GM12892 (cell line): Measurements from ENCODE around the gene SLC39A1.
"Not testable (repeated sequence)": the region's sequence is repeated elsewhere in the genome, so short reads cannot be mapped to it uniquely, and the experiment has no call there.

Experiments
- DNase-seq: peaks from one replicate; pipeline ENCODE4 v3.0.0; 2011; ENCODE audit not compliant: insufficient read length
- FAIRE-seq: peaks from 2 replicates; lab custom pipeline; 2011; peaks lifted over from hg19 to GRCh38; lab: Jason Lieb, UNC
- POLR2A ChIP-seq: IDR thresholded peaks from 2 replicates; pipeline ENCODE4 v1.6.1; 2011; ENCODE audit warnings: low read depth, low read length, control low read depth
- POLR2AphosphoS5 ChIP-seq: IDR thresholded peaks from 2 replicates; pipeline ENCODE4 v1.6.1; 2011; ENCODE audit warnings: low read depth, low read length, control low read depth
- TAF1 ChIP-seq: IDR thresholded peaks from 2 replicates; pipeline ENCODE4 v1.6.1; 2011; ENCODE audit warnings: low read depth, mild to moderate bottlenecking, control low read depth, low read length, borderline replicate concordance

SLC39A1 gene

GRCh38 chr1:153985941-153986761, 22.8 kb upstream of the SLC39A1 start, which contains the start of gene RAB13:
TSS of gene RAB13 (minus strand) at chr1:153986339. CDS start at chr1:153986236, 103 bp downstream.
- no peak for TF ChIP-seq POLR2A
- TF ChIP-seq TAF1, result no peak
- TF ChIP-seq POLR2AphosphoS5, result no peak
- FAIRE-seq (no peak), DNase-seq (no peak)

- DNase-seq (no peak), FAIRE-seq (no peak)
- TF ChIP-seq TAF1 (no peak), POLR2AphosphoS5 (no peak), POLR2A (no peak)
These were observed 22.1 kb upstream of the SLC39A1 start for GRCh38 chr1:153985341-153985912.

GRCh38 chr1:153984123-153984894, 21.0 kb upstream of the SLC39A1 start:
- TF ChIP-seq POLR2A (no peak), TAF1 (no peak), POLR2AphosphoS5 (no peak)
- FAIRE-seq (no peak), DNase-seq (no peak)

- FAIRE-seq, DNase-seq: not testable (repeated sequence)
These were observed 18.4 kb upstream of the SLC39A1 start for GRCh38 chr1:153981735-153982134.

- DNase-seq, FAIRE-seq: not testable (repeated sequence)
These were observed 15.8 kb upstream of the SLC39A1 start for GRCh38 chr1:153979091-153979490.

GRCh38 chr1:153978274-153978909, 15.1 kb upstream of the SLC39A1 start:
- FAIRE-seq (no peak), DNase-seq (no peak)
- TF ChIP-seq POLR2A (no peak), TAF1 (no peak), POLR2AphosphoS5 (no peak)

GRCh38 chr1:153977250-153978240, 14.2 kb upstream of the SLC39A1 start, which contains the start of gene JTB:
TSS of gene JTB (minus strand) at chr1:153977674. CDS start at chr1:153977252, 422 bp downstream.
- peak; percentile 92 for DNase-seq
- peak; percentile 68 for FAIRE-seq
- TF ChIP-seq POLR2AphosphoS5, result peak; percentile 84; the same call in 1 of the 2 replicates
- peak; percentile 75 for TF ChIP-seq TAF1
- TF ChIP-seq POLR2A, result peak; percentile 91

- TF ChIP-seq TAF1, result no peak
- TF ChIP-seq POLR2A, result no peak
- no peak for TF ChIP-seq POLR2AphosphoS5
- no peak for FAIRE-seq
These were observed 13.5 kb upstream of the SLC39A1 start for GRCh38 chr1:153976819-153977249.

GRCh38 chr1:153973525-153973924, 10.2 kb upstream of the SLC39A1 start:
- DNase-seq (no peak), FAIRE-seq (no peak)
- TF ChIP-seq POLR2AphosphoS5 (peak; percentile 45; the same call in 1 of the 2 replicates), TAF1 (no peak), POLR2A (0 out of 2 replicates have a peak, but pooled peaks have one; percentile 36)

More at GRCh38 chr1:153976819-153977249, 13.5 kb upstream of the SLC39A1 start:
- no peak for DNase-seq

GRCh38 chr1:153973071-153973470, 9.7 kb upstream of the SLC39A1 start:
- DNase-seq (no peak), FAIRE-seq (no peak)
- TF ChIP-seq POLR2AphosphoS5 (peak; percentile 42; the same call in 1 of the 2 replicates), POLR2A (no peak)
